HG03103 (cell line): ENCODE results near the gene STAT5A.

Experiments used
- ATAC-seq: cut with Tn5 transposase; IDR thresholded peaks from one replicate; pipeline ENCODE4 v1.9.1; 2021; ENCODE audit warnings: low read depth; ENCODE audit not compliant: unreplicated experiment

STAT5A gene

GRCh38 chr17:42322382-42323267, 34.3 kb downstream of the STAT5A start:
- peak; percentile 58 for ATAC-seq

- ATAC-seq: no peak
Measured at GRCh38 chr17:42323268-42323773, 35.0 kb downstream of the STAT5A start.

- ATAC-seq: no peak
Measured at GRCh38 chr17:42325026-42325425, 36.7 kb downstream of the STAT5A start.

GRCh38 chr17:42329025-42329976, 41.0 kb downstream of the STAT5A start:
- no peak for ATAC-seq

GRCh38 chr17:42333053-42333452, 44.8 kb downstream of the STAT5A start:
- no peak for ATAC-seq

- no peak for ATAC-seq
Measured at GRCh38 chr17:42334677-42335076, 46.4 kb downstream of the STAT5A start.

GRCh38 chr17:42337442-42337841, 49.1 kb downstream of the STAT5A start:
- ATAC-seq: no peak

- no peak for ATAC-seq
Measured at GRCh38 chr17:42338427-42338985, 50.2 kb downstream of the STAT5A start.

- ATAC-seq: no peak
Measured at GRCh38 chr17:42339221-42339620, 50.9 kb downstream of the STAT5A start.

- ATAC-seq: no peak
Measured at GRCh38 chr17:42340691-42341127, 52.4 kb downstream of the STAT5A start.

GRCh38 chr17:42341568-42341967, 53.3 kb downstream of the STAT5A start:
- ATAC-seq: no peak

GRCh38 chr17:42342242-42343008, 54.1 kb downstream of the STAT5A start:
- no peak for ATAC-seq

GRCh38 chr17:42345396-42346073, 57.2 kb downstream of the STAT5A start:
- ATAC-seq: no peak

GRCh38 chr17:42346481-42346880, 58.2 kb downstream of the STAT5A start:
- ATAC-seq: no peak

GRCh38 chr17:42347198-42347597, 58.9 kb downstream of the STAT5A start:
- ATAC-seq: no peak

GRCh38 chr17:42347606-42348005, 59.3 kb downstream of the STAT5A start:
- ATAC-seq: no peak

- no peak for ATAC-seq
Measured at GRCh38 chr17:42348104-42348503, 59.8 kb downstream of the STAT5A start.

- ATAC-seq: no peak
Measured at GRCh38 chr17:42354956-42355843, 66.9 kb downstream of the STAT5A start.
